ENCODE measurements around the gene ATXN10.
"Not testable (repeated sequence)": the region's sequence is repeated elsewhere in the genome, so short reads cannot be mapped to it uniquely, and the experiment has no call there.

ATXN10 gene

GRCh38 chr22:45680932-45681700 lies 9.5 kb downstream of the ATXN10 start:
- DNase-seq: no peak

- DNase-seq: no peak
Measured at GRCh38 chr22:45682064-45682463, 10.4 kb downstream of the ATXN10 start.

GRCh38 chr22:45682773-45683172 lies 11.1 kb downstream of the ATXN10 start:
- DNase-seq: not testable (repeated sequence)

- DNase-seq: no peak
Measured at GRCh38 chr22:45683248-45683647, 11.6 kb downstream of the ATXN10 start.

- no peak for DNase-seq
Measured at GRCh38 chr22:45683680-45684079, 12.0 kb downstream of the ATXN10 start.

- no peak for DNase-seq
Measured at GRCh38 chr22:45684169-45684568, 12.5 kb downstream of the ATXN10 start.

GRCh38 chr22:45684752-45685574 lies 13.3 kb downstream of the ATXN10 start:
- DNase-seq: no peak

- no peak for DNase-seq
Measured at GRCh38 chr22:45686004-45686403, 14.4 kb downstream of the ATXN10 start.

- DNase-seq: no peak
Measured at GRCh38 chr22:45686836-45687235, 15.2 kb downstream of the ATXN10 start.

- no peak for DNase-seq
Measured at GRCh38 chr22:45688600-45689080, 17.0 kb downstream of the ATXN10 start.

GRCh38 chr22:45689211-45689610 lies 17.6 kb downstream of the ATXN10 start:
- no peak for DNase-seq

- no peak for DNase-seq
Measured at GRCh38 chr22:45690008-45690407, 18.4 kb downstream of the ATXN10 start.

GRCh38 chr22:45692549-45692948 lies 20.9 kb downstream of the ATXN10 start:
- no peak for DNase-seq

GRCh38 chr22:45693835-45694234 lies 22.2 kb downstream of the ATXN10 start:
- no peak for DNase-seq

- DNase-seq: no peak
Measured at GRCh38 chr22:45696227-45696626, 24.6 kb downstream of the ATXN10 start.

GRCh38 chr22:45698094-45698493 lies 26.5 kb downstream of the ATXN10 start:
- DNase-seq: no peak

- no peak for DNase-seq
Measured at GRCh38 chr22:45702981-45703380, 31.3 kb downstream of the ATXN10 start.

GRCh38 chr22:45703758-45704157 lies 32.1 kb downstream of the ATXN10 start:
- no peak for DNase-seq

GRCh38 chr22:45704648-45705047 lies 33.0 kb downstream of the ATXN10 start:
- DNase-seq: no peak

- DNase-seq: no peak
Measured at GRCh38 chr22:45707605-45708004, 36.0 kb downstream of the ATXN10 start.

- no peak for DNase-seq
Measured at GRCh38 chr22:45708145-45708544, 36.5 kb downstream of the ATXN10 start.

GRCh38 chr22:45709060-45709739 lies 37.6 kb downstream of the ATXN10 start:
- no peak for DNase-seq

- no peak for DNase-seq
Measured at GRCh38 chr22:45709866-45710265, 38.2 kb downstream of the ATXN10 start.
